LNCAP (cell line): ENCODE results near the gene XPO5.

Experiments used
- TF ChIP-seq, protein P1 (sequence below): fragments of 450-650 bp; IDR thresholded peaks from 2 replicates; pipeline ENCODE4 v1.5.1; 2017; ENCODE audit warnings: mild to moderate bottlenecking

Gene XPO5

GRCh38 chr6:43504756-43505593 lies 70.9 kb downstream of the XPO5 start:
- TF ChIP-seq, protein P1, sequence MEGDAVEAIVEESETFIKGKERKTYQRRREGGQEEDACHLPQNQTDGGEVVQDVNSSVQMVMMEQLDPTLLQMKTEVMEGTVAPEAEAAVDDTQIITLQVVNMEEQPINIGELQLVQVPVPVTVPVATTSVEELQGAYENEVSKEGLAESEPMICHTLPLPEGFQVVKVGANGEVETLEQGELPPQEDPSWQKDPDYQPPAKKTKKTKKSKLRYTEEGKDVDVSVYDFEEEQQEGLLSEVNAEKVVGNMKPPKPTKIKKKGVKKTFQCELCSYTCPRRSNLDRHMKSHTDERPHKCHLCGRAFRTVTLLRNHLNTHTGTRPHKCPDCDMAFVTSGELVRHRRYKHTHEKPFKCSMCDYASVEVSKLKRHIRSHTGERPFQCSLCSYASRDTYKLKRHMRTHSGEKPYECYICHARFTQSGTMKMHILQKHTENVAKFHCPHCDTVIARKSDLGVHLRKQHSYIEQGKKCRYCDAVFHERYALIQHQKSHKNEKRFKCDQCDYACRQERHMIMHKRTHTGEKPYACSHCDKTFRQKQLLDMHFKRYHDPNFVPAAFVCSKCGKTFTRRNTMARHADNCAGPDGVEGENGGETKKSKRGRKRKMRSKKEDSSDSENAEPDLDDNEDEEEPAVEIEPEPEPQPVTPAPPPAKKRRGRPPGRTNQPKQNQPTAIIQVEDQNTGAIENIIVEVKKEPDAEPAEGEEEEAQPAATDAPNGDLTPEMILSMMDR: no peak

DNA sequence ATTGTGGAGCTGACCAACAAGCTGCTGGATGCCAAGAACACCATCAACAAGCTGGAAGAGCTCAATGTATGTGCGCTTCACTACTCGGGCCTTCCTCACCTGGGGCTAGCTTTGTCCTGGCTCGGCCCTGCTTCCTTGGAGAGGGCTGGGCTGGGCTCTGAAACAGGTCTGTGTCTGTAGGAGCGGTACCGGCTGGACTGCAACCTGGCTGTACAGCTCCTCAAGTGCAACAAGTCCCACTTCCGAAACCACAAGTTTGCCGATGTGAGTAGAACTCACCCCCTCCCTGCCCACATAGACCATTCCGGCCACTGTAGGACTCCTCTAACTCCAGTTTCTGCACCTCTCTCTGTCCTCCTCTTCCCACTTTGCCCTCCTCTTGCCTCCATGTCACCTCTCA lies 72.4 kb downstream of the XPO5 start:
- TF ChIP-seq, protein P1: no peak

DNA sequence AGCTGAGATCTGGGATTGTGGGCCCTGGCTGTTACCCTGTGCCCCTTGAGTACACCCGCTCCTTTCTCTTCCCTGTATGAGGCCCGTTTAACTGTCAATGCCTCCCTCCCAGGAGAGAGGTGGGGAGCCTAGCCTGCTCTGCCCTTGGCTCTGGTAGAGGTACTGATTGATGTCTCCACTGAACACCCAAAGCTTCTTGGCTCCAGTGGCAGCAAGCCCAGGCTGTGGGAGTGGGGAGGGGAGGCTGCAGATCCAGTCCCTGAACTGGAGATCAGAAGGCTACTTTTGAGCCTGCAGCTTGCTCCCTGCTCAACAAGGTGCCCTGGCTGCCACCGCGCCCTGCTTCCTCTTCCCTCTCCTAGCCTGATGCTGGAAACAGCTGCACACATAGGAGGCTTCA lies 73.2 kb downstream of the XPO5 start:
- TF ChIP-seq, protein P1: no peak

- TF ChIP-seq, protein P1: no peak
These were observed 74.9 kb downstream of the XPO5 start for GRCh38 chr6:43500921-43501320.

GRCh38 chr6:43499028-43499815 lies 76.6 kb downstream of the XPO5 start:
- TF ChIP-seq, protein P1: no peak

GRCh38 chr6:43497689-43498088 lies 78.1 kb downstream of the XPO5 start:
- TF ChIP-seq, protein P1: no peak

DNA sequence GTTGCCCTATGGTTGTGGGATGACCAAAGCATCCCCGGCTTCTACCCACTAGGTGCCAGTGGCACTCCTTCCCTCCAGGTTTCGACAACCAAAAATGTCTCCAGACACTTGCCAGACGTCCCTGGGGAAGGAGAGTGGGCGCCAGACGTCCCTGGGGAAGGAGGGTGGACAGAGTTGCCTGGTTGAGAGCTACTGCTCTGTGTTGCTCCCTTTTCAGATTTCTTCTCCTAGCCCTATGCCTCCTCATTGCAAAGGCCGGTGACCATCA lies 78.8 kb downstream of the XPO5 start:
- TF ChIP-seq, protein P1: no peak
